NCI-H187 (cell line): ENCODE data around the gene DCXR.

Experiments
- DNase-seq, 2 experiments: peaks; one replicate each; lab custom pipeline; 2025; lab: John Stamatoyannopoulos, UW

The DCXR gene

GRCh38 chr17:81998212-81998611 is 39.3 kb downstream of the DCXR start:
- no peak for DNase-seq

GRCh38 chr17:81996757-81997441 is 40.6 kb downstream of the DCXR start:
- DNase-seq: no peak

GRCh38 chr17:81996232-81996756 is 41.2 kb downstream of the DCXR start:
- DNase-seq: no peak

GRCh38 chr17:81995463-81996231 is 41.9 kb downstream of the DCXR start:
- no peak for DNase-seq

- no peak for DNase-seq
These were observed 42.7 kb downstream of the DCXR start for GRCh38 chr17:81994593-81995462.

GRCh38 chr17:81993729-81994592 is 43.5 kb downstream of the DCXR start:
- no peak for DNase-seq

GRCh38 chr17:81992306-81993102 is 45.0 kb downstream of the DCXR start:
- no peak for DNase-seq

- peak; percentile 21 to 30 for DNase-seq
These were observed 45.7 kb downstream of the DCXR start for GRCh38 chr17:81991684-81992305.

GRCh38 chr17:81990836-81991683 is 46.4 kb downstream of the DCXR start:
- no peak for DNase-seq

GRCh38 chr17:81987161-81987770 is 50.2 kb downstream of the DCXR start:
- DNase-seq: no peak

GRCh38 chr17:81986606-81987005 is 50.9 kb downstream of the DCXR start:
- no peak for DNase-seq
